Natural killer cell (primary cell): Measurements from ENCODE around the gene ACER3. TPM values are rescaled to one million over a fixed set of nuclear protein-coding genes. Genes with fewer than 3 reads are reported as not detected.

Source experiments
- ATAC-seq, 3 donors: fragments of 150-1000 bp in 2 of 3; fragments of 200-7000 bp in 1 of 3; cut with Tn5 transposase; 1 replicate in 1 of 3; 2 replicates in 2 of 3; pipeline ENCODE4 v1.10.0; 2021; ENCODE audit warnings: mild to moderate bottlenecking in 2 of 3, moderate library complexity in 2 of 3
- DNase-seq, 2 donors: peaks; one replicate each; pipeline versions ENCODE4 v3.0.0 to v3.0.0-alpha.2; 2013 to 2021; ENCODE audit warnings: mixed read lengths in 1 of 2
- H3K27ac ChIP-seq: one replicate; pipeline ENCODE4 v1.5.1; 2013; ENCODE audit warnings: mild to moderate bottlenecking, low read length
- H3K27me3 ChIP-seq: one replicate; pipeline ENCODE4 v1.6.1; 2013; ENCODE audit warnings: low read length; ENCODE audit not compliant: control insufficient read depth, insufficient read depth
- H3K36me3 ChIP-seq: one replicate; pipeline ENCODE4 v1.6.1; 2013; ENCODE audit warnings: low read length; ENCODE audit not compliant: control insufficient read depth, insufficient read depth
- H3K4me1 ChIP-seq: one replicate; pipeline ENCODE4 v1.6.1; 2013; ENCODE audit warnings: low read length; ENCODE audit not compliant: control insufficient read depth, insufficient read depth
- H3K4me3 ChIP-seq: one replicate; pipeline ENCODE4 v1.5.1; 2013; ENCODE audit warnings: low read length
- H3K9me3 ChIP-seq: one replicate; pipeline ENCODE4 v1.6.1; 2013; ENCODE audit warnings: low read length; ENCODE audit not compliant: control insufficient read depth, insufficient read depth
- H3K27ac Mint-ChIP-seq, 2 donors: one replicate each; pipeline ENCODE4 v1.8.0; 2022; ENCODE audit warnings: mild to moderate bottlenecking in 2 of 2, mixed read lengths in 2 of 2, moderate library complexity in 1 of 2
- H3K27me3 Mint-ChIP-seq, 2 donors: one replicate each; pipeline ENCODE4 v1.8.0; 2022; ENCODE audit warnings: low read depth in 2 of 2, mixed read lengths in 2 of 2
- H3K36me3 Mint-ChIP-seq: one replicate; pipeline ENCODE4 v1.8.0; 2022; ENCODE audit warnings: mixed read lengths
- H3K4me1 Mint-ChIP-seq, 2 donors: one replicate each; pipeline ENCODE4 v1.8.0; 2022; ENCODE audit warnings: mixed read lengths in 2 of 2
- H3K4me3 Mint-ChIP-seq: one replicate; pipeline ENCODE4 v1.8.0; 2022; ENCODE audit warnings: mild to moderate bottlenecking, moderate library complexity, mixed read lengths
- H3K9me3 Mint-ChIP-seq, 2 donors: one replicate each; pipeline ENCODE4 v1.8.0; 2022; ENCODE audit warnings: mixed read lengths in 2 of 2
- WGBS: methylation state at CpG from one replicate; pipeline ENCODE4 v1.1.7; 2013; ENCODE audit warnings: missing lambda C conversion rate; ENCODE audit not compliant: insufficient coverage; 5-methylcytosine and 5-hydroxymethylcytosine counted together
- intact Hi-C: fragments of 100-400 bp; cut with micrococcal nuclease; formaldehyde crosslinking; loops from one replicate; pipeline ENCODE4 v1.14.2; 2022
- total RNA-seq, 4 donors: library from RNA; stranded (reverse); fragments of 120-200 nt in 1 of 4; gene quantifications; one replicate each; pipeline versions ENCODE4 v1.2.3 to v1.2.4, GENCODE V29; 2013 to 2022
- TF ChIP-seq, protein P1 (sequence below): fragments of 200-600 bp; IDR thresholded peaks from one replicate; pipeline ENCODE4 v1.8.0; 2022; ENCODE audit warnings: antibody characterized with exemption

Gene ACER3
- total RNA-seq, 3 donors from 2014 or later (not counting 1 experiment from before 2014, with no cell fraction given): 12.1 to 14.8 (median 13.6) TPM

- H3K4me1 Mint-ChIP-seq: peaks cover 0 to 14% of the 10 kb centered on the region in 2 donors
- TF ChIP-seq, protein P1, sequence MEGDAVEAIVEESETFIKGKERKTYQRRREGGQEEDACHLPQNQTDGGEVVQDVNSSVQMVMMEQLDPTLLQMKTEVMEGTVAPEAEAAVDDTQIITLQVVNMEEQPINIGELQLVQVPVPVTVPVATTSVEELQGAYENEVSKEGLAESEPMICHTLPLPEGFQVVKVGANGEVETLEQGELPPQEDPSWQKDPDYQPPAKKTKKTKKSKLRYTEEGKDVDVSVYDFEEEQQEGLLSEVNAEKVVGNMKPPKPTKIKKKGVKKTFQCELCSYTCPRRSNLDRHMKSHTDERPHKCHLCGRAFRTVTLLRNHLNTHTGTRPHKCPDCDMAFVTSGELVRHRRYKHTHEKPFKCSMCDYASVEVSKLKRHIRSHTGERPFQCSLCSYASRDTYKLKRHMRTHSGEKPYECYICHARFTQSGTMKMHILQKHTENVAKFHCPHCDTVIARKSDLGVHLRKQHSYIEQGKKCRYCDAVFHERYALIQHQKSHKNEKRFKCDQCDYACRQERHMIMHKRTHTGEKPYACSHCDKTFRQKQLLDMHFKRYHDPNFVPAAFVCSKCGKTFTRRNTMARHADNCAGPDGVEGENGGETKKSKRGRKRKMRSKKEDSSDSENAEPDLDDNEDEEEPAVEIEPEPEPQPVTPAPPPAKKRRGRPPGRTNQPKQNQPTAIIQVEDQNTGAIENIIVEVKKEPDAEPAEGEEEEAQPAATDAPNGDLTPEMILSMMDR: no peak
- no peak overlapping the region for H3K27ac Mint-ChIP-seq
- H3K27me3 Mint-ChIP-seq: peaks cover 47 to 68% of the 10 kb centered on the region in 2 donors
- intact Hi-C loops: no loop called here
- WGBS: 75% methylated on average over 37 of the region's 37 CpGs
- Histone ChIP-seq H3K36me3 (no peaks in the 10 kb centered on the region), H3K27ac (no peak overlapping the region), H3K4me1 (peaks cover 11% of the 10 kb centered on the region), H3K9me3 (no peaks in the 10 kb centered on the region), H3K4me3 (no peak overlapping the region), H3K27me3 (peaks cover 13% of the 10 kb centered on the region)
- H3K36me3 Mint-ChIP-seq: no peaks in the 10 kb centered on the region
- H3K9me3 Mint-ChIP-seq: no peaks in the 10 kb centered on the region
- ATAC-seq (no peak), DNase-seq (no peak)
- no peak overlapping the region for H3K4me3 Mint-ChIP-seq
Observed at GRCh38 chr11:77040401-77040777, 179.7 kb downstream of the ACER3 start.

GRCh38 chr11:77040889-77041288, 180.2 kb downstream of the ACER3 start:
- ATAC-seq (no peak), DNase-seq (no peak)
- Histone ChIP-seq H3K4me3 (no peak overlapping the region), H3K27ac (no peak overlapping the region), H3K36me3 (no peaks in the 10 kb centered on the region), H3K4me1 (peaks cover 13% of the 10 kb centered on the region), H3K27me3 (peaks cover 16% of the 10 kb centered on the region), H3K9me3 (no peaks in the 10 kb centered on the region)
- Mint-ChIP-seq H3K4me1 (peaks cover 0 to 14% of the 10 kb centered on the region in 2 donors), H3K27ac (no peak overlapping the region), H3K36me3 (no peaks in the 10 kb centered on the region), H3K4me3 (no peak overlapping the region), H3K27me3 (peaks cover 48 to 68% of the 10 kb centered on the region in 2 donors), H3K9me3 (no peaks in the 10 kb centered on the region)
- TF ChIP-seq, protein P1: no peak
- intact Hi-C loops: no loop called here
- WGBS: 93% methylated on average over 13 of the region's 13 CpGs

- Histone ChIP-seq H3K27me3 (peaks cover 16% of the 10 kb centered on the region), H3K36me3 (no peaks in the 10 kb centered on the region), H3K4me3 (no peak overlapping the region), H3K27ac (no peak overlapping the region), H3K9me3 (no peaks in the 10 kb centered on the region), H3K4me1 (peaks cover 16% of the 10 kb centered on the region)
- intact Hi-C loops: no loop called here
- TF ChIP-seq, protein P1: no peak
- peaks cover 49 to 54% of the 10 kb centered on the region in 2 donors for H3K27me3 Mint-ChIP-seq
- DNase-seq (no peak), ATAC-seq (no peak)
- no peaks in the 10 kb centered on the region for H3K9me3 Mint-ChIP-seq
- H3K27ac Mint-ChIP-seq: no peak overlapping the region
- H3K4me1 Mint-ChIP-seq: peaks cover 5 to 24% of the 10 kb centered on the region in 2 donors
- no peak overlapping the region for H3K4me3 Mint-ChIP-seq
- H3K36me3 Mint-ChIP-seq: no peaks in the 10 kb centered on the region
- whole genome bisulfite sequencing: 89% methylated on average over 13 of the region's 13 CpGs
Observed at GRCh38 chr11:77042111-77042726, 181.5 kb downstream of the ACER3 start.

GRCh38 chr11:77044356-77044755, 183.6 kb downstream of the ACER3 start:
- no CpG with 5 or more reads among the region's 2 CpGs for WGBS
- Histone ChIP-seq H3K27ac (no peak overlapping the region), H3K4me3 (no peak overlapping the region), H3K4me1 (peaks cover 14% of the 10 kb centered on the region), H3K9me3 (no peaks in the 10 kb centered on the region), H3K36me3 (no peaks in the 10 kb centered on the region), H3K27me3 (peaks cover 14% of the 10 kb centered on the region)
- Mint-ChIP-seq H3K27ac (no peak overlapping the region), H3K9me3 (no peaks in the 10 kb centered on the region), H3K36me3 (no peaks in the 10 kb centered on the region), H3K4me1 (peaks cover 13 to 20% of the 10 kb centered on the region in 2 donors), H3K4me3 (no peak overlapping the region), H3K27me3 (peaks cover 30 to 37% of the 10 kb centered on the region in 2 donors)
- no peak for ATAC-seq
- TF ChIP-seq, protein P1: no peak
- no peak for DNase-seq
- intact Hi-C loops: no loop called here
